ENCODE data around the gene NPAS1.
"Not testable (repeated sequence)": the region's sequence is repeated elsewhere in the genome, so short reads cannot be mapped to it uniquely, and the experiment has no call there.

NPAS1 gene

DNA sequence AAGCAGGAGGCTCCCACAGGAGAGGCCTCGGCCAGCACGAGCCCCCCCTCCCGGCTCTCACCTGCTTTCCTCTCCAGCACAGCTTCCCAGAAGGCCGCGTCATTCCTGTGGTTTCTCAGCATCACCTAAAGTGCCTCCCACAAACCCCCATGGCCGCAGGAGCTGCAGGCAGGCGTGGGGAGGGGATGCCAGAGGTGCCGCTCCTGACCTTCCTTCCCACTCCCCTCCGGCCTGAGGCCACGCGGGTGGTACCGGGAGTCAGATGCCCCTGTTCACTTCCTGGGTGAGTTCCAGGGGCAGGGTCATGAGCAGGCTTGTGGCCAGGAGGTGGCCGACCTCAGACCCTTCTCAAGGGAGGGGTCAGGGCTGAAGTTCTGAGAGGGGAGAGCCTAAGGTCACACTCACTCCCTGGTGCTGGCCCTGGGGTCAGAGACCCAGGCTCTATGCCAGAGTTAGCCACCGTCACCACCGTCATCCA is 14.4 kb upstream of the NPAS1 start:
- no peak overlapping the region for H3K9ac ChIP-seq (ENCODE audit: low read length)
- no peak overlapping the region for H3K27ac ChIP-seq (ENCODE audit: low read length)
- H3K4me1 ChIP-seq (ENCODE audit: control insufficient read depth, low read depth, low read length), result no peaks in the 10 kb centered on the region
- H3K36me3 ChIP-seq (ENCODE audit: control insufficient read depth, low read depth, low read length), result peaks cover 6% of the 10 kb centered on the region
- H3K4me3 ChIP-seq (ENCODE audit: low read length), result no peak overlapping the region
- no peaks in the 10 kb centered on the region for H3K27me3 ChIP-seq (ENCODE audit: control insufficient read depth, insufficient read depth, low read length)
- no peaks in the 10 kb centered on the region for H3K9me3 ChIP-seq (ENCODE audit: control insufficient read depth, low read depth, low read length)

DNA sequence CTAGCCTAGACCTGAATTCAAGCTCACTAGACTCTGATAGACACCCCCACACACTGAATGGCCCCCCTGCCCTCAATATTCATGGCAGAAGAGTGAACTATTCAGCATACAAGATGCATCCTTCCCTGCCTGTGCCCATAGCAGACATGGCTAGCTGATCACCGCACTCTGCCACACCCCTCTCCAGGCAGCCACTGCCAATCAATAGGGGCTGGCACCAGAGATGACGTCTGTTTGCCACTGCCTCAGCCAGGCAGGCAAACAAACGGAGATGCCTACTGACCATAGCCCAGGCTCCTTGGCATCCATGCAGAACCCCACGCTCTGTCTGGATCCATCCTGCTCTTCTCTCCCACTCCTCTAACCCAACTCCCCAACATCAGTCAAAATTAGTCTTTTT is 13.8 kb upstream of the NPAS1 start:
- Histone ChIP-seq H3K27ac (ENCODE audit: low read length) (no peak overlapping the region), H3K4me3 (ENCODE audit: low read length) (no peak overlapping the region), H3K36me3 (ENCODE audit: control insufficient read depth, low read depth, low read length) (peaks cover 6% of the 10 kb centered on the region), H3K9ac (ENCODE audit: low read length) (no peak overlapping the region), H3K27me3 (ENCODE audit: control insufficient read depth, insufficient read depth, low read length) (no peaks in the 10 kb centered on the region), H3K4me1 (ENCODE audit: control insufficient read depth, low read depth, low read length) (no peaks in the 10 kb centered on the region), H3K9me3 (ENCODE audit: control insufficient read depth, low read depth, low read length) (no peaks in the 10 kb centered on the region)

GRCh38 chr19:47006496-47006895 is 13.1 kb upstream of the NPAS1 start:
- Histone ChIP-seq H3K9ac (ENCODE audit: low read length) (no peak overlapping the region), H3K27me3 (ENCODE audit: control insufficient read depth, insufficient read depth, low read length) (no peaks in the 10 kb centered on the region), H3K4me3 (ENCODE audit: low read length) (no peak overlapping the region), H3K4me1 (ENCODE audit: control insufficient read depth, low read depth, low read length) (no peaks in the 10 kb centered on the region), H3K36me3 (ENCODE audit: control insufficient read depth, low read depth, low read length) (peaks cover under 1% of the 10 kb centered on the region), H3K27ac (ENCODE audit: low read length) (no peak overlapping the region), H3K9me3 (ENCODE audit: control insufficient read depth, low read depth, low read length) (no peaks in the 10 kb centered on the region)

DNA sequence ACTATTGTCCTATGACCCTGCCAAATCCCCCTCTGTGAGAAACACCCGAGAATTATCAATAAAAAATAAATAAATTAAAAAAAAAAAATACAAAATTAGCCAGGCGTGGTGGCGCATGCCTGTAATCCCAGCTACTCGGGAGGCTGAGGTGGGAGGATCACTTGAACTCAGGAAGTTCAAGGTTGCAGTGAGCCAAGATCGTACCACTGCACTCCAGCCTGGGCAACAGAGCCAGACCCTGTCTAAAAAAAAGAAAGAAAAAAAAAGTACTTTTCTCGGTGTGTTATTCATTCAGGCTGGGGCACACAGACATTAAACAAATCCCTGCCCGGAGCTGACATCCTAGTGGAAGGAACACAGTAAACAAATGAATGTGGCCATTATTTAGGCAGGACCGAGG is 9.1 kb upstream of the NPAS1 start:
- H3K27me3 ChIP-seq (ENCODE audit: control insufficient read depth, insufficient read depth, low read length); H3K9ac ChIP-seq (ENCODE audit: low read length); H3K36me3 ChIP-seq (ENCODE audit: control insufficient read depth, low read depth, low read length); H3K4me3 ChIP-seq (ENCODE audit: low read length); H3K27ac ChIP-seq (ENCODE audit: low read length); H3K4me1 ChIP-seq (ENCODE audit: control insufficient read depth, low read depth, low read length); H3K9me3 ChIP-seq (ENCODE audit: control insufficient read depth, low read depth, low read length): not testable (repeated sequence)

DNA sequence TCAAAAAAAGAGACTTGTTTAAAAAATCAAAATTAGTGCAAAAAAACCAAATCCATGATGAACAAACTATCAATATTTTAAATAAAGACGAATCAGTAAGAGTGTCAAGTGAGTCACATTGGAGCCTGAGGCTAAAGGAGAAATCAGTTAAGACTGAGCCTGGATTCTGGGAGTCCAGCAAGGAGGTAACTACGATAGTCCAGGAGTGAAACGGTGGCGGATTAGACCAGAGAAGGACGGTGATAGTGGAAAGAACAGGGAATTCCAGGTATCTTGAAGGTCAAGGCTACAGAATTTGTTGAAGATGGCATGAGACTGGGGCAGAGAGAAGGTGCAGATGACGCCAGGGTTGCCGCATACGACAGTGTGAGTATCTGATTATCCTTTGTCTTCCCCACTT is 7.0 kb upstream of the NPAS1 start:
- H3K36me3 ChIP-seq (ENCODE audit: control insufficient read depth, low read depth, low read length), result no peaks in the 10 kb centered on the region
- H3K27me3 ChIP-seq (ENCODE audit: control insufficient read depth, insufficient read depth, low read length), result no peaks in the 10 kb centered on the region
- no peak overlapping the region for H3K27ac ChIP-seq (ENCODE audit: low read length)
- H3K9me3 ChIP-seq (ENCODE audit: control insufficient read depth, low read depth, low read length), result no peaks in the 10 kb centered on the region
- no peaks in the 10 kb centered on the region for H3K4me1 ChIP-seq (ENCODE audit: control insufficient read depth, low read depth, low read length)
- no peak overlapping the region for H3K9ac ChIP-seq (ENCODE audit: low read length)
- H3K4me3 ChIP-seq (ENCODE audit: low read length), result no peak overlapping the region

DNA sequence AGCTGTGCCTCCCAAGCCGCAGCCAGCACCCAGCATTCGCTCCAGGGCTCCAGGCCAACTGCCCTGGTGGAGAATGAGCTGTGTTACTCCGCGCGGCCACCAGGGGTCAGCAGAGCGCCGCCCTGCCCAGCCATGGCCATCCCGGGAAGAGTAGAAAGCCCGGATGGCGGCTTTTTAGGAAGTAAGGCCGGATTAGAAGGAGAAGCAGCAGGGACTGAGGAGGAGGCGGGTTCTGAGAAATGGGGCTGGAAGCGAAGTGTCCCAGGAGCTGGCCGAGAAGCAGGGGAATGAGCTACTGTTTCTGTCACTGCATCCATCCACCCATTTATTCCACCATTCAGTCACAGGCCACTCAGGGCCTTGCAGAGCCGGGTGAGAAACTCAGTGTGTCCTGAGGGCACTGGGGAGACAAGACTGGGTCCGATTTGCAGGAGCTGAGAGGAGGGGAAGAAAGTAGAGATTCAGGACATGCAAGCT is 6.6 kb upstream of the NPAS1 start:
- H3K4me1 ChIP-seq (ENCODE audit: control insufficient read depth, low read depth, low read length), result no peaks in the 10 kb centered on the region
- no peak overlapping the region for H3K9ac ChIP-seq (ENCODE audit: low read length)
- no peak overlapping the region for H3K27ac ChIP-seq (ENCODE audit: low read length)
- no peaks in the 10 kb centered on the region for H3K36me3 ChIP-seq (ENCODE audit: control insufficient read depth, low read depth, low read length)
- peaks cover under 1% of the 10 kb centered on the region for H3K27me3 ChIP-seq (ENCODE audit: control insufficient read depth, insufficient read depth, low read length)
- no peak overlapping the region for H3K4me3 ChIP-seq (ENCODE audit: low read length)
- no peaks in the 10 kb centered on the region for H3K9me3 ChIP-seq (ENCODE audit: control insufficient read depth, low read depth, low read length)

DNA sequence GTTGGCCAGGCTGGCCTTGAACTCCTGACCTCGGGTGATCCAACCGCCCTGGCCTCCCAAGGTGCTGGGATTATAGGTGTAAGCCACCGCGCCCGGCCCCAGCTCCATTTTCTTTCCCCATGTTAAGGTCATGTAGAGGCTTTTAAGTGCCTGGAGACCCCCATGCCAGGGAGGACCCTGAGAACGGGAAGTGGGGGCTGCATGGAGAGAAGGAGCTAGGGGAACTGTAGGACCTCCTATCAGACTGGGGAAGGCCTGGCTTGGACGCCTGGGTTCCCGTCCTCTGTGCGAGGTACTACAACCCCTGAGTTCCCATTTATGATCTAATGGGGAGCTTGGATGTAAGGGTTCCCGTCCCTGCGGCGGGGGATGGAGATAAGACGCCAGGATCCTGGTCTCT is 714 bp upstream of the NPAS1 start:
- Histone ChIP-seq H3K4me3 (ENCODE audit: low read length) (peak overlapping the region; percentile 32), H3K27ac (ENCODE audit: low read length) (no peak overlapping the region), H3K9ac (ENCODE audit: low read length) (no peak overlapping the region)

DNA sequence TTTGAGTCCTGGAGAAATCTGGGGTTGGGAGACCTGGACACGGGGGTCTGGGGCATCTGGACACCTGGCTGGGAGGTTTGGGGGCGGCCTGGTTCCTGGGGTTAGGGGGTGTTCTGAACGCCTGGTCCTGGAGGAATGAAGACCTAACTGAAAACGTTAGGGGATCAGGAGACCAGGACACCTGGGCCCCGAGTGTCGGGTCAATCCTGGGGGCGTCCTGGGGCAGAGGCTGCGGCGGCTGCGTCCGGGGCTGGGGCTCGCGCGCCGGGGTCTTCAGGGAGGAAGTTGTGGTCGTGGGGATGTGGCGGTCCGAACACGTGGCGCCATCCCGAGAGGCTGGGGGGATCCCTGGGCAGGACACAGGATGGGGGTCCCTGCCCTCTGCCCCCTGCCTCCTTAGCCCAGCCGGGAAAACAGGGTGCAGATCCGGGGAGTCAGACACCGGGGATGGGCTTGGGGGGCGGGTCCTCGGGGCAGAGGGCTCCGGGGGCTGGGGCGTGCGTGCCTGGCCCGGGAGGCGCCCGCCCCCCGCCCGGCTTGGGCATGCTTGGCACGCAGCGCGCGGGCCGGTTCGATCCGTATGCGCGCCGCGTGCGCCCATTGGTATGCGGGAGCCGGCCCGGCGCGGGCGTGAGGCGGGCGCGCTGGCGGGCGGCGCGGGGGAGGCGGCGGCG is 632 bp downstream of the NPAS1 start:
- peaks cover 4% of the 10 kb centered on the region for H3K9me3 ChIP-seq (ENCODE audit: control insufficient read depth, low read depth, low read length)
- H3K27ac ChIP-seq (ENCODE audit: low read length), result no peak overlapping the region
- peaks cover 71% of the 10 kb centered on the region for H3K27me3 ChIP-seq (ENCODE audit: control insufficient read depth, insufficient read depth, low read length)
- H3K4me3 ChIP-seq (ENCODE audit: low read length), result peak overlapping the region; percentile 40
- H3K4me1 ChIP-seq (ENCODE audit: control insufficient read depth, low read depth, low read length), result peaks cover 6% of the 10 kb centered on the region
- H3K9ac ChIP-seq (ENCODE audit: low read length), result no peak overlapping the region
- no peaks in the 10 kb centered on the region for H3K36me3 ChIP-seq (ENCODE audit: control insufficient read depth, low read depth, low read length)

More for the DNA sequence above, 714 bp upstream of the NPAS1 start:
- Histone ChIP-seq H3K9me3 (ENCODE audit: control insufficient read depth, low read depth, low read length) (peaks cover 4% of the 10 kb centered on the region), H3K36me3 (ENCODE audit: control insufficient read depth, low read depth, low read length) (no peaks in the 10 kb centered on the region), H3K27me3 (ENCODE audit: control insufficient read depth, insufficient read depth, low read length) (peaks cover 59% of the 10 kb centered on the region), H3K4me1 (ENCODE audit: control insufficient read depth, low read depth, low read length) (peaks cover 6% of the 10 kb centered on the region)

- H3K4me3 ChIP-seq (ENCODE audit: low read length), result peak overlapping the region; percentile 37
- H3K9ac ChIP-seq (ENCODE audit: low read length), result no peak overlapping the region
- H3K4me1 ChIP-seq (ENCODE audit: control insufficient read depth, low read depth, low read length), result peaks cover 6% of the 10 kb centered on the region
- H3K27ac ChIP-seq (ENCODE audit: low read length), result no peak overlapping the region
- no peaks in the 10 kb centered on the region for H3K36me3 ChIP-seq (ENCODE audit: control insufficient read depth, low read depth, low read length)
- H3K9me3 ChIP-seq (ENCODE audit: control insufficient read depth, low read depth, low read length), result peaks cover 4% of the 10 kb centered on the region
- H3K27me3 ChIP-seq (ENCODE audit: control insufficient read depth, insufficient read depth, low read length), result peaks cover 72% of the 10 kb centered on the region
Measured at GRCh38 chr19:47020992-47021496, 1.4 kb downstream of the NPAS1 start.

- Histone ChIP-seq H3K9ac (ENCODE audit: low read length) (no peak overlapping the region), H3K4me1 (ENCODE audit: control insufficient read depth, low read depth, low read length) (peaks cover 6% of the 10 kb centered on the region), H3K9me3 (ENCODE audit: control insufficient read depth, low read depth, low read length) (peaks cover 4% of the 10 kb centered on the region), H3K27me3 (ENCODE audit: control insufficient read depth, insufficient read depth, low read length) (peaks cover 75% of the 10 kb centered on the region), H3K27ac (ENCODE audit: low read length) (no peak overlapping the region), H3K4me3 (ENCODE audit: low read length) (peak overlapping the region; percentile 37), H3K36me3 (ENCODE audit: control insufficient read depth, low read depth, low read length) (no peaks in the 10 kb centered on the region)
Measured at GRCh38 chr19:47021536-47022139, 2.0 kb downstream of the NPAS1 start.

DNA sequence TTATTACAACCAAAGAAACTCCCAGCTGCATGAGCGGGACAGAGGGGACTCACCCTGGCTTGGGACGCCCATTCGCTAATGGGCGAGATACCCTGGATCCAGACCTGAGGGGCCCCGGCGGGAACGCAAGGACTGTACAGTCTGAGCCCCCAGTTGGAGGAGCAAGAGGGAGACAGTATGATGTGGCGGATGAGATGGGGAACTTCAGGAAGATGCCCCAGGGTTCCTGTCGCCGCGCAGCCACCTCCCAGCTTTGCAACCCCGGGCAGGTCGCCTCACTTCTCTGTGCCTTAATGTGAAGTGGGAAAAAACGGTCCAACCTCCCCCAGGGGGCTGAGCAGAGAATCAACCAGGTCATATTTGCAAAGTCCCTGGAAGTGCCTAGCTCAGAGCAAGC is 2.5 kb downstream of the NPAS1 start:
- peaks cover 78% of the 10 kb centered on the region for H3K27me3 ChIP-seq (ENCODE audit: control insufficient read depth, insufficient read depth, low read length)
- no peaks in the 10 kb centered on the region for H3K36me3 ChIP-seq (ENCODE audit: control insufficient read depth, low read depth, low read length)

More for the DNA sequence above, 2.5 kb downstream of the NPAS1 start:
- Histone ChIP-seq H3K27ac (ENCODE audit: low read length) (no peak overlapping the region), H3K9ac (ENCODE audit: low read length) (no peak overlapping the region), H3K4me3 (ENCODE audit: low read length) (peak overlapping the region; percentile 37), H3K9me3 (ENCODE audit: control insufficient read depth, low read depth, low read length) (peaks cover 4% of the 10 kb centered on the region), H3K4me1 (ENCODE audit: control insufficient read depth, low read depth, low read length) (peaks cover 6% of the 10 kb centered on the region)

Measured in iPS-18a (cell line).